ENCODE results near the gene BRI3. TPM values are rescaled to one million over a fixed set of nuclear protein-coding genes. Genes with fewer than 3 reads are reported as not detected.

Gene BRI3
- total and polyA plus RNA-seq, 2 donors (not counting 1 experiment from before 2014, with no cell fraction given), result 104 to 172 TPM

- DNase-seq (ENCODE audit: low read depth in 2 of 2), result no peak
- H3K9ac ChIP-seq (ENCODE audit: insufficient read depth, low read length), result no peak overlapping the region
- no peaks in the 10 kb centered on the region for H3K79me2 ChIP-seq (ENCODE audit: control insufficient read depth, insufficient read depth, low read length)
- no peak for TF ChIP-seq EZH2 (IDR thresholded peaks at IDR 0.05; ENCODE audit: low read length, missing control alignments)
- no peak for TF ChIP-seq CTCF (conservative IDR thresholded peaks at IDR 0.05 in 1 of 2, IDR thresholded peaks at IDR 0.05 in 1 of 2; ENCODE audit: low read depth in 1 of 2, low read length in 2 of 2)
- no peak overlapping the region for H3K4me2 ChIP-seq (ENCODE audit: extremely low read depth, insufficient read depth, low read length)
- H3K27me3 ChIP-seq (ENCODE audit: control insufficient read depth, insufficient read depth, low read length), result no peaks in the 10 kb centered on the region
- H4K20me1 ChIP-seq (ENCODE audit: control insufficient read depth, extremely low read depth, insufficient read depth, low read length), result no peaks in the 10 kb centered on the region
- no peak overlapping the region for H3K27ac ChIP-seq (ENCODE audit: insufficient read depth, low read length)
- no peak overlapping the region for H3K4me3 ChIP-seq (replicated peaks in 1 of 4; ENCODE audit: control extremely low read depth in 1 of 4, insufficient read depth in 1 of 4, low read depth in 3 of 4, low read length in 4 of 4)
- H3K36me3 ChIP-seq (ENCODE audit: control insufficient read depth, insufficient read depth, low read length), result no peaks in the 10 kb centered on the region
- H3K4me1 ChIP-seq (ENCODE audit: control insufficient read depth, extremely low read depth, insufficient read depth, low read length), result no peaks in the 10 kb centered on the region
- no peak overlapping the region for H2AFZ ChIP-seq (ENCODE audit: low read length)
- H3K9me3 ChIP-seq (ENCODE audit: control insufficient read depth, insufficient read depth, low read depth, low read length), result no peaks in the 10 kb centered on the region
Observed at GRCh38 chr7:98309566-98309965, 28.1 kb downstream of the BRI3 start.

- no peak overlapping the region for H3K9ac ChIP-seq (ENCODE audit: insufficient read depth, low read length)
Observed at GRCh38 chr7:98312201-98312600, 30.7 kb downstream of the BRI3 start.

GRCh38 chr7:98314469-98314868, 33.0 kb downstream of the BRI3 start:
- H2AFZ ChIP-seq (ENCODE audit: low read length), result no peak overlapping the region
- TF ChIP-seq CTCF (conservative IDR thresholded peaks at IDR 0.05 in 1 of 2, IDR thresholded peaks at IDR 0.05 in 1 of 2; ENCODE audit: low read depth in 1 of 2, low read length in 2 of 2), result no peak
- no peak for TF ChIP-seq EZH2 (IDR thresholded peaks at IDR 0.05; ENCODE audit: low read length, missing control alignments)

More at GRCh38 chr7:98312201-98312600, 30.7 kb downstream of the BRI3 start:
- Histone ChIP-seq H4K20me1 (ENCODE audit: control insufficient read depth, extremely low read depth, insufficient read depth, low read length) (no peaks in the 10 kb centered on the region), H3K4me3 (replicated peaks in 1 of 4; ENCODE audit: control extremely low read depth in 1 of 4, insufficient read depth in 1 of 4, low read depth in 3 of 4, low read length in 4 of 4) (no peak overlapping the region), H3K36me3 (ENCODE audit: control insufficient read depth, insufficient read depth, low read length) (no peaks in the 10 kb centered on the region), H3K27ac (ENCODE audit: insufficient read depth, low read length) (no peak overlapping the region), H3K27me3 (ENCODE audit: control insufficient read depth, insufficient read depth, low read length) (no peaks in the 10 kb centered on the region), H3K9me3 (ENCODE audit: control insufficient read depth, insufficient read depth, low read depth, low read length) (no peaks in the 10 kb centered on the region), H3K79me2 (ENCODE audit: control insufficient read depth, insufficient read depth, low read length) (no peaks in the 10 kb centered on the region), H3K4me1 (ENCODE audit: control insufficient read depth, extremely low read depth, insufficient read depth, low read length) (no peaks in the 10 kb centered on the region), H3K4me2 (ENCODE audit: extremely low read depth, insufficient read depth, low read length) (no peak overlapping the region), H2AFZ (ENCODE audit: low read length) (no peak overlapping the region)
- TF ChIP-seq EZH2 (IDR thresholded peaks at IDR 0.05; ENCODE audit: low read length, missing control alignments), result no peak
- TF ChIP-seq CTCF (conservative IDR thresholded peaks at IDR 0.05 in 1 of 2, IDR thresholded peaks at IDR 0.05 in 1 of 2; ENCODE audit: low read depth in 1 of 2, low read length in 2 of 2), result no peak
- no peak for DNase-seq (ENCODE audit: low read depth in 2 of 2)

More at GRCh38 chr7:98314469-98314868, 33.0 kb downstream of the BRI3 start:
- no peak overlapping the region for H3K9ac ChIP-seq (ENCODE audit: insufficient read depth, low read length)
- H3K4me1 ChIP-seq (ENCODE audit: control insufficient read depth, extremely low read depth, insufficient read depth, low read length), result no peaks in the 10 kb centered on the region
- H3K4me2 ChIP-seq (ENCODE audit: extremely low read depth, insufficient read depth, low read length), result no peak overlapping the region
- no peaks in the 10 kb centered on the region for H3K36me3 ChIP-seq (ENCODE audit: control insufficient read depth, insufficient read depth, low read length)
- no peak overlapping the region for H3K27ac ChIP-seq (ENCODE audit: insufficient read depth, low read length)
- DNase-seq (ENCODE audit: low read depth in 2 of 2), result peak in 1 of 2 donors; percentile 59
- H4K20me1 ChIP-seq (ENCODE audit: control insufficient read depth, extremely low read depth, insufficient read depth, low read length), result no peaks in the 10 kb centered on the region
- H3K27me3 ChIP-seq (ENCODE audit: control insufficient read depth, insufficient read depth, low read length), result no peaks in the 10 kb centered on the region
- no peak overlapping the region for H3K4me3 ChIP-seq (replicated peaks in 1 of 4; ENCODE audit: control extremely low read depth in 1 of 4, insufficient read depth in 1 of 4, low read depth in 3 of 4, low read length in 4 of 4)
- H3K79me2 ChIP-seq (ENCODE audit: control insufficient read depth, insufficient read depth, low read length), result no peaks in the 10 kb centered on the region
- no peaks in the 10 kb centered on the region for H3K9me3 ChIP-seq (ENCODE audit: control insufficient read depth, insufficient read depth, low read depth, low read length)
